Measurements from ENCODE around the gene MOCS3.

The MOCS3 gene

DNA sequence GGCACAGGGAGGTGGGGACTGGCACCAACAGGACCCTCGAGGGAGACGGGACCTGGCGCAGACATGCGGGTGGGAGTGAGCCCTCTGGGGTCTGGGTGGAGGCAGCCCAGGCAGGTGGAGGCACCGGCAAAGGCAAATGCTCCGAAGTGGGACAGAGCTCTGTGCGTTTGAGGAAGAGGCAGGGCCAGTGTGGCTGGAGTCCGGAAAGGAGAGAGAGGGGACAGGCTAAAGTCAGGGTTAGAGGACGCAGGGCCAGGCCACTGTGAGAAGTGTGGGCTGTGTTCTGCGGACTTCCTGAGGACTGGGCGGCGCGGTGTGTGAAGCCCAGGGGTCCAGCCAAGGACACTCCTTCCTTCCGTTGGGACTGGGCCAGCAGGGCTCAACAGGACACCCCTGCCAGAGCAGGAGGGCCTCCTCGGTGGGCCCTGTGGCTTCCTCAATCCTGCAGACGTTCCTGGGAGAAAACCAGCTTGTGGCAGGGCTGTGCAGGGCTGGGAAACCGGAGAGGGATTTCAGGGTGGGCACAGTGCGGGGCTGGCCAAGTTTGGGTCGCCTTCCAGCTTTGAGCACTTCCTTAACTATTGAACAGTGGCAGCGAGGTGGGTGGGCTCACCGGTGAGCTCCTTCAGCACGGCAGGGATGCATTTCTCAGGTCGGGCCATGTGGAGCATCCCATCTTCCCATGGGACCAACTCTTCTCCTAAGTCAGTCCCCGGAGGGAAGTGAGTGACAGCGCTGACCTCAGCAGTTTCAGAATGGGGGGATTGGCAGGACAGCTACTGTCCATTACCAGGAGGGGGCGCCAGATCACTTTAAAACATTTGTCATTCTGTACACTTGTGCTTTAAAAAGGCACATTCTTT is 22.5 kb downstream of the MOCS3 start:
- TF ChIP-seq, protein P1, sequence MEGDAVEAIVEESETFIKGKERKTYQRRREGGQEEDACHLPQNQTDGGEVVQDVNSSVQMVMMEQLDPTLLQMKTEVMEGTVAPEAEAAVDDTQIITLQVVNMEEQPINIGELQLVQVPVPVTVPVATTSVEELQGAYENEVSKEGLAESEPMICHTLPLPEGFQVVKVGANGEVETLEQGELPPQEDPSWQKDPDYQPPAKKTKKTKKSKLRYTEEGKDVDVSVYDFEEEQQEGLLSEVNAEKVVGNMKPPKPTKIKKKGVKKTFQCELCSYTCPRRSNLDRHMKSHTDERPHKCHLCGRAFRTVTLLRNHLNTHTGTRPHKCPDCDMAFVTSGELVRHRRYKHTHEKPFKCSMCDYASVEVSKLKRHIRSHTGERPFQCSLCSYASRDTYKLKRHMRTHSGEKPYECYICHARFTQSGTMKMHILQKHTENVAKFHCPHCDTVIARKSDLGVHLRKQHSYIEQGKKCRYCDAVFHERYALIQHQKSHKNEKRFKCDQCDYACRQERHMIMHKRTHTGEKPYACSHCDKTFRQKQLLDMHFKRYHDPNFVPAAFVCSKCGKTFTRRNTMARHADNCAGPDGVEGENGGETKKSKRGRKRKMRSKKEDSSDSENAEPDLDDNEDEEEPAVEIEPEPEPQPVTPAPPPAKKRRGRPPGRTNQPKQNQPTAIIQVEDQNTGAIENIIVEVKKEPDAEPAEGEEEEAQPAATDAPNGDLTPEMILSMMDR (IDR thresholded peaks at IDR 0.05): peak; percentile 71
- peak overlapping the region in 1 of 2 donors; percentile 3 for H3K27ac ChIP-seq
- no peak for DNase-seq (ENCODE audit: low spot score)
- H3K4me3 ChIP-seq: no peak overlapping the region

DNA sequence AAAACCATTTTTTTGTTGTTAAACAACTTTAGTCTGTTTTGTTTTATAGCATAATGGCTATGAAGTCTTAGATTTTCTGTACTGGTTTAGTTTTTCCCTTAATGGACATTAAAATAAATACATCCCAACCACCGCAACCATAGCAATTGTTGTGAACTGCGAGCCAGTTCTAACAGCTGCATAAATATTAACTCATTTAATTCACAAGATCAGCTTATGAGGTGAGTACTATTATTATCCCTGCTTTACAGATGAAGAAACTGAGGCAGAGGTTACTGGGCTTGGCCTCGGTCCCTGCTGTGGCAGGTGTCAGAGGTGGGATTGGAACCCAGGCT is 23.1 kb downstream of the MOCS3 start:
- Histone ChIP-seq H3K4me3 (no peak overlapping the region), H3K27ac (no peak overlapping the region)
- TF ChIP-seq, protein P1 (IDR thresholded peaks at IDR 0.05): no peak
- DNase-seq (ENCODE audit: low spot score): no peak

DNA sequence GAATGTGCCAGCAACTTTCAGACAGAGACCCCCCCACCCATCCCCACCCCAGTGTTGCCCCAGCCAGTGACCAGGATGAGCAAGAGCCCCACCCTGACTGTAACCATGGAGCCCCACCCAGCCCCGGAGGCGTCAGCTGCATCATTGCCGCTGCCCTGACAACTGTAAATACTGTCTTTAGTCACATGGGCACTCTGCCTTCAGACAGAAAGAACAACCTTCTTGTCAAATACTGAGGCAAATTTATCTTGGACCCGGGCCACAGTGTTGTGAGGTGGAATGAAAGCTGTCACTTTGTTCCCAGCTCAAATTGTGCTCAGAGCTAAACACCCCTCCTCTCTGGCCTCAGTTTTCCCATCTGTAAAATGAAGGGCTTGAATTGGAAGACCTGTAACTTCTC is 23.7 kb downstream of the MOCS3 start:
- Histone ChIP-seq H3K4me3 (no peak overlapping the region), H3K27ac (no peak overlapping the region)
- DNase-seq (ENCODE audit: low spot score): no peak
- TF ChIP-seq, protein P1 (IDR thresholded peaks at IDR 0.05): no peak

DNA sequence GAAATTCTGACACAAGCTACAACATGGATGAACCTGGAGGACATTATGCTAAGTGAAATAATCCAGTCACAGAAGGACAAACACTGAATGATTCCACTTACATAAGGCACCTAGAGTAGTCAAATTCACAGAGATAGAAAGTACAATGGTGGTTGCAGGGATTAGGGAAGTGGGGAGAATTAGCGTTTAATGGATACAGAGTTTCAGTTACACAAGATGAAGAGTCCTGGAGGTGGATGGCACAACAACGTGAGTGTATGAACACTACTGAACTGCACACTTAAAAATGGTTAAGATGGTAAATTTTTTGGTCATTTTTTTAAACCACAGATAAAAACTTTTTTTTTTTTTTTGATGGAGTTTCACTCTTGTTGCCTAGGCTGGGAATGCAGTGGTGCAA is 24.7 kb downstream of the MOCS3 start:
- DNase-seq (ENCODE audit: low spot score): no peak
- TF ChIP-seq, protein P1 (IDR thresholded peaks at IDR 0.05): no peak
- no peak overlapping the region for H3K27ac ChIP-seq
- no peak overlapping the region for H3K4me3 ChIP-seq

DNA sequence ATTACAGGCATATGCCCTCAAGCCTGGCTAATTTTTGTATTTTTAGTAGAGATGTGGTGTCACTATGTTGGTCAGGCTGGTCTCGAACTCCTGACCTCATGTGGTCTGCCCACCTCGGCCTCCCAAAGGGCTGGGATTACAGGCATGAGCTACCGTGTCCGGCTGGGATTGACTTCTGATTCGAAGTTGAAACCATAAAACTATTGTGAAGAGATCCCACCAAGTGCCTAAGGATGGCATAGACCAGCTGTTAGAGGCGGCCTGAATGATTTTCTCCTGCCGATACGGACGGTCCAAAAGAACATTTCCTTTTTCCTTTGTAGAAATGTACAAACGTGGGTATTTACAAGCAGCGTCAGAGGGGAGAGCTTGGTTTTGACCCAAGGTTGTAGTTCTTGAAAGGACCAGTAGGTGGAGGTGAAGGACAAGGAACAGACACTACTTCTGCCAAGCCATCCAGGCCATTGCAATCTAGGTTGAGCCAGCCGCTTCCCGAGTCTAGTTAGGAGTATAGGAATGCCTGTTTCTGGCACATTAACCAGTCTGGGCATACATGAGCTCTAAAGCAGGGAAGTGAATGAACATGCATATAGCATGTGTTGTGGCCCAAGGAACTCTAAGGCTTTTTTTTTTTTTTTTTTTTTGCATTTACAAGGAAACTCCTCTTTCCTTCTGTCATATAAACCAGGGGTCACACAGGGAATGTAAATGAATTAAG is 29.0 kb downstream of the MOCS3 start:
- Histone ChIP-seq H3K4me3 (no peak overlapping the region), H3K27ac (no peak overlapping the region)
- TF ChIP-seq, protein P1 (IDR thresholded peaks at IDR 0.05): peak; percentile 77
- no peak for DNase-seq (ENCODE audit: low spot score)

DNA sequence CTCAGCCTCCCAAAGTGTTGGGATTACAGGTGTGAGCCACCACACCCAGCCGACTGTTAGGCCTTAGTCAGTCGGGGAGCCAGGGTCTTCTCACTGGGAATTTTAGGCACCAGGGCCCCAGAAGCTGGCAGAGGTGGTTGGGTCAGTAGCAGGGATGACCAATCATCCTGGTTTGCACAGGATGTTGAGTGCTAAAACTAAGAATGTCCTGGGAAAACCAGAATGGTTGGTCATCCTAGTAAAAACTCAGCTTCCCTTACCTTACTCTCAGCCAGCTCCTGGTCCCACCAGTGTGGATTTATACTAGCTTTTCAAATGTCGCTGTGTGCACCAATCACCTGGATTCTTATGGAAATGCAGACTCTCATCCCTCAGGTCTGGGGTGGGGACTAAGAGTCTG is 32.5 kb downstream of the MOCS3 start:
- DNase-seq (ENCODE audit: low spot score): no peak
- no peak overlapping the region for H3K27ac ChIP-seq
- H3K4me3 ChIP-seq: no peak overlapping the region
- TF ChIP-seq, protein P1 (IDR thresholded peaks at IDR 0.05): no peak

DNA sequence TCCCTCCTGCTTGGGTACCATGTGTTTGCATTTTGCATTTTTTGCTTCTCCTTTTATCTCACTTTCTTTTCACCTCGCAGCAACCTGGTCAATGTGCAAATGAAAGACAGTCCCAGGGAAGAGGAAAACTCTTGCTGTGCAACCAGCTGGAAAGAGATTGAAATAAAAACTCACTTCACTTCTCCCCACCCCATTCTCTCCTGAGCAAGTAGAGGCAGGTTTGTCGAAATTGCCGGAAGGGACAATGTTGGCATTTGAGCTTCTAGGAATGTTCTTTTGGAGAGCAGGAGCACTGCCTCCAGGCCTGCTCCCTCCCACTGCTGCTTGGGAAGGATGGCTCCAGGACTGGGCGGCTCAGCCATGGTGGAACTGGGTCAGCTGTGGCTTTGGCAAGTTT is 33.7 kb downstream of the MOCS3 start:
- no peak for DNase-seq (ENCODE audit: low spot score)
- Histone ChIP-seq H3K27ac (no peak overlapping the region), H3K4me3 (no peak overlapping the region)
- TF ChIP-seq, protein P1 (IDR thresholded peaks at IDR 0.05): no peak
